ENCODE results near the gene ICA1. TPM values are rescaled to one million over a fixed set of nuclear protein-coding genes. Genes with fewer than 3 reads are reported as not detected.

ICA1 gene
- polyA plus RNA-seq, 1 donor (not counting 4 experiments of a cell fraction or from before 2014, with no cell fraction given) = 1.9 TPM

- no peaks in the 10 kb centered on the region for H3K4me1 ChIP-seq (ENCODE audit: control insufficient read depth, extremely low read depth, insufficient read depth, low read length)
- no peak for FAIRE-seq
Measured at GRCh38 chr7:8169171-8169570, 92.8 kb downstream of the ICA1 start.

GRCh38 chr7:8168336-8168735 lies 93.6 kb downstream of the ICA1 start:
- no peak for DNase-seq (ENCODE audit: low read depth, low spot score)
- Histone ChIP-seq H3K4me2 (ENCODE audit: control insufficient read depth, extremely low read depth, insufficient read depth, low read depth, low read length) (no peak overlapping the region), H4K20me1 (ENCODE audit: control insufficient read depth, extremely low read depth, insufficient read depth, low read length) (no peaks in the 10 kb centered on the region), H3K4me3 (ENCODE audit: control insufficient read depth in 2 of 3, extremely low read depth in 1 of 3, insufficient read depth in 2 of 3, low read depth in 1 of 3, low read length in 3 of 3) (no peak overlapping the region), H3K9ac (ENCODE audit: control insufficient read depth, extremely low read depth, insufficient read depth, low read length) (no peak overlapping the region), H3K79me2 (ENCODE audit: control insufficient read depth, insufficient read depth, low read length) (no peaks in the 10 kb centered on the region), H3K9me3 (ENCODE audit: control insufficient read depth, low read depth, low read length) (no peaks in the 10 kb centered on the region), H3K27me3 (ENCODE audit: control insufficient read depth, extremely low read depth, insufficient read depth, low read length) (no peaks in the 10 kb centered on the region), H3K36me3 (ENCODE audit: control insufficient read depth in 2 of 2, extremely low read depth in 1 of 2, insufficient read depth in 2 of 2, low read length in 2 of 2) (no peaks in the 10 kb centered on the region), H3K27ac (ENCODE audit: control insufficient read depth, insufficient read depth, low read length) (no peak overlapping the region), H3K9me1 (ENCODE audit: control insufficient read depth, extremely low read depth, insufficient read depth, low read length) (no peaks in the 10 kb centered on the region), H3K4me1 (ENCODE audit: control insufficient read depth, extremely low read depth, insufficient read depth, low read length) (no peaks in the 10 kb centered on the region), H2AFZ (ENCODE audit: control insufficient read depth, low read length) (no peak overlapping the region)
- no peak for FAIRE-seq
- dilution Hi-C loops (cut with MboI; ENCODE audit: extremely low pct_ligation_motif_present, low sequenced_read_pairs) = no loop called here
- TF ChIP-seq EZH2 (IDR thresholded peaks at IDR 0.05; ENCODE audit: low read length) = no peak

More at GRCh38 chr7:8169171-8169570, 92.8 kb downstream of the ICA1 start:
- Histone ChIP-seq H3K9me3 (ENCODE audit: control insufficient read depth, low read depth, low read length) (no peaks in the 10 kb centered on the region), H3K4me3 (ENCODE audit: control insufficient read depth in 2 of 3, extremely low read depth in 1 of 3, insufficient read depth in 2 of 3, low read depth in 1 of 3, low read length in 3 of 3) (no peak overlapping the region), H3K9me1 (ENCODE audit: control insufficient read depth, extremely low read depth, insufficient read depth, low read length) (no peaks in the 10 kb centered on the region), H3K36me3 (ENCODE audit: control insufficient read depth in 2 of 2, extremely low read depth in 1 of 2, insufficient read depth in 2 of 2, low read length in 2 of 2) (no peaks in the 10 kb centered on the region), H4K20me1 (ENCODE audit: control insufficient read depth, extremely low read depth, insufficient read depth, low read length) (no peaks in the 10 kb centered on the region), H3K9ac (ENCODE audit: control insufficient read depth, extremely low read depth, insufficient read depth, low read length) (no peak overlapping the region), H2AFZ (ENCODE audit: control insufficient read depth, low read length) (no peak overlapping the region), H3K27ac (ENCODE audit: control insufficient read depth, insufficient read depth, low read length) (no peak overlapping the region), H3K27me3 (ENCODE audit: control insufficient read depth, extremely low read depth, insufficient read depth, low read length) (no peaks in the 10 kb centered on the region), H3K4me2 (ENCODE audit: control insufficient read depth, extremely low read depth, insufficient read depth, low read depth, low read length) (no peak overlapping the region), H3K79me2 (ENCODE audit: control insufficient read depth, insufficient read depth, low read length) (no peaks in the 10 kb centered on the region)
- no peak for DNase-seq (ENCODE audit: low read depth, low spot score)
- TF ChIP-seq, protein P1, sequence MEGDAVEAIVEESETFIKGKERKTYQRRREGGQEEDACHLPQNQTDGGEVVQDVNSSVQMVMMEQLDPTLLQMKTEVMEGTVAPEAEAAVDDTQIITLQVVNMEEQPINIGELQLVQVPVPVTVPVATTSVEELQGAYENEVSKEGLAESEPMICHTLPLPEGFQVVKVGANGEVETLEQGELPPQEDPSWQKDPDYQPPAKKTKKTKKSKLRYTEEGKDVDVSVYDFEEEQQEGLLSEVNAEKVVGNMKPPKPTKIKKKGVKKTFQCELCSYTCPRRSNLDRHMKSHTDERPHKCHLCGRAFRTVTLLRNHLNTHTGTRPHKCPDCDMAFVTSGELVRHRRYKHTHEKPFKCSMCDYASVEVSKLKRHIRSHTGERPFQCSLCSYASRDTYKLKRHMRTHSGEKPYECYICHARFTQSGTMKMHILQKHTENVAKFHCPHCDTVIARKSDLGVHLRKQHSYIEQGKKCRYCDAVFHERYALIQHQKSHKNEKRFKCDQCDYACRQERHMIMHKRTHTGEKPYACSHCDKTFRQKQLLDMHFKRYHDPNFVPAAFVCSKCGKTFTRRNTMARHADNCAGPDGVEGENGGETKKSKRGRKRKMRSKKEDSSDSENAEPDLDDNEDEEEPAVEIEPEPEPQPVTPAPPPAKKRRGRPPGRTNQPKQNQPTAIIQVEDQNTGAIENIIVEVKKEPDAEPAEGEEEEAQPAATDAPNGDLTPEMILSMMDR (optimal IDR thresholded peaks at IDR 0.05 in 1 of 3, IDR thresholded peaks at IDR 0.05 in 1 of 3, conservative IDR thresholded peaks at IDR 0.05 in 1 of 3; ENCODE audit: extremely low read depth in 1 of 3, insufficient read depth in 2 of 3, low read length in 3 of 3) = no peak
- no peak for TF ChIP-seq EZH2 (IDR thresholded peaks at IDR 0.05; ENCODE audit: low read length)
- dilution Hi-C loops (cut with MboI; ENCODE audit: extremely low pct_ligation_motif_present, low sequenced_read_pairs) = no loop called here

- H3K27me3 ChIP-seq (ENCODE audit: control insufficient read depth, extremely low read depth, insufficient read depth, low read length) = no peaks in the 10 kb centered on the region
- DNase-seq (ENCODE audit: low read depth, low spot score) = no peak
- H4K20me1 ChIP-seq (ENCODE audit: control insufficient read depth, extremely low read depth, insufficient read depth, low read length) = no peaks in the 10 kb centered on the region
- H3K36me3 ChIP-seq (ENCODE audit: control insufficient read depth in 2 of 2, extremely low read depth in 1 of 2, insufficient read depth in 2 of 2, low read length in 2 of 2) = no peaks in the 10 kb centered on the region
- no peak for FAIRE-seq
- H3K4me1 ChIP-seq (ENCODE audit: control insufficient read depth, extremely low read depth, insufficient read depth, low read length) = no peaks in the 10 kb centered on the region
- dilution Hi-C loops (cut with MboI; ENCODE audit: extremely low pct_ligation_motif_present, low sequenced_read_pairs) = no loop called here
- no peaks in the 10 kb centered on the region for H3K79me2 ChIP-seq (ENCODE audit: control insufficient read depth, insufficient read depth, low read length)
- H2AFZ ChIP-seq (ENCODE audit: control insufficient read depth, low read length) = no peak overlapping the region
- no peak overlapping the region for H3K4me3 ChIP-seq (ENCODE audit: control insufficient read depth in 2 of 3, extremely low read depth in 1 of 3, insufficient read depth in 2 of 3, low read depth in 1 of 3, low read length in 3 of 3)
- no peak overlapping the region for H3K27ac ChIP-seq (ENCODE audit: control insufficient read depth, insufficient read depth, low read length)
- H3K4me2 ChIP-seq (ENCODE audit: control insufficient read depth, extremely low read depth, insufficient read depth, low read depth, low read length) = no peak overlapping the region
- H3K9me3 ChIP-seq (ENCODE audit: control insufficient read depth, low read depth, low read length) = no peaks in the 10 kb centered on the region
- no peaks in the 10 kb centered on the region for H3K9me1 ChIP-seq (ENCODE audit: control insufficient read depth, extremely low read depth, insufficient read depth, low read length)
- no peak for TF ChIP-seq EZH2 (IDR thresholded peaks at IDR 0.05; ENCODE audit: low read length)
- TF ChIP-seq, protein P1 (optimal IDR thresholded peaks at IDR 0.05 in 1 of 3, IDR thresholded peaks at IDR 0.05 in 1 of 3, conservative IDR thresholded peaks at IDR 0.05 in 1 of 3; ENCODE audit: extremely low read depth in 1 of 3, insufficient read depth in 2 of 3, low read length in 3 of 3) = no peak
- no peak overlapping the region for H3K9ac ChIP-seq (ENCODE audit: control insufficient read depth, extremely low read depth, insufficient read depth, low read length)
Measured at GRCh38 chr7:8165150-8165549, 96.8 kb downstream of the ICA1 start.

All from keratinocyte (primary cell).